Measurements from ENCODE around the gene ANG. TPM values are rescaled to one million over a fixed set of nuclear protein-coding genes. Genes with fewer than 3 reads are reported as not detected.
"Not testable (repeated sequence)": the region's sequence is repeated elsewhere in the genome, so short reads cannot be mapped to it uniquely, and the experiment has no call there.

ANG gene
- total RNA-seq = 10 to 100 TPM; 25.0 to 50.1 (median 41.0) TPM
- long read RNA-seq, donor 1, transcript ANG-201 (2 exons, 1,222 nt) = major isoform, 13 of 13 reads
- long read RNA-seq, donor 1, partial matches to known transcripts = 0 of 13 reads
- long read RNA-seq, donor 1, other reads (novel, unspliced or antisense) = 0 of 13 reads
- long read RNA-seq, donor 2, transcript ANG-201 (2 exons, 1,222 nt) = major isoform, 17 of 17 reads
- long read RNA-seq, donor 2, partial matches to known transcripts = 0 of 17 reads
- long read RNA-seq, donor 2, other reads (novel, unspliced or antisense) = 0 of 17 reads

GRCh38 chr14:20688167-20688839, at the start of gene ANG:
Gene ANG, plus strand, starts transcription at chr14:20688764. Its CDS starts 4,801 bp downstream, at chr14:20693565.
- Histone ChIP-seq H3K36me3 (ENCODE audit: low read depth) (no peaks in the 10 kb centered on the region), H3K4me1 (ENCODE audit: low read depth) (peaks cover 49% of the 10 kb centered on the region), H3K4me3 (no peak within 1 kb of the TSS), H3K9me3 (no peaks in the 10 kb centered on the region)
- intact Hi-C loops (cut with DNase I, micrococcal nuclease) = loop anchor here in 1 of 2 donors (10.0 kb wide), 2 partner anchors 354 to 416 kb away; partner anchors contain the start of genes CCNB1IP1 and TMEM253
- DNase-seq = no peak
- TF ChIP-seq, protein P1, sequence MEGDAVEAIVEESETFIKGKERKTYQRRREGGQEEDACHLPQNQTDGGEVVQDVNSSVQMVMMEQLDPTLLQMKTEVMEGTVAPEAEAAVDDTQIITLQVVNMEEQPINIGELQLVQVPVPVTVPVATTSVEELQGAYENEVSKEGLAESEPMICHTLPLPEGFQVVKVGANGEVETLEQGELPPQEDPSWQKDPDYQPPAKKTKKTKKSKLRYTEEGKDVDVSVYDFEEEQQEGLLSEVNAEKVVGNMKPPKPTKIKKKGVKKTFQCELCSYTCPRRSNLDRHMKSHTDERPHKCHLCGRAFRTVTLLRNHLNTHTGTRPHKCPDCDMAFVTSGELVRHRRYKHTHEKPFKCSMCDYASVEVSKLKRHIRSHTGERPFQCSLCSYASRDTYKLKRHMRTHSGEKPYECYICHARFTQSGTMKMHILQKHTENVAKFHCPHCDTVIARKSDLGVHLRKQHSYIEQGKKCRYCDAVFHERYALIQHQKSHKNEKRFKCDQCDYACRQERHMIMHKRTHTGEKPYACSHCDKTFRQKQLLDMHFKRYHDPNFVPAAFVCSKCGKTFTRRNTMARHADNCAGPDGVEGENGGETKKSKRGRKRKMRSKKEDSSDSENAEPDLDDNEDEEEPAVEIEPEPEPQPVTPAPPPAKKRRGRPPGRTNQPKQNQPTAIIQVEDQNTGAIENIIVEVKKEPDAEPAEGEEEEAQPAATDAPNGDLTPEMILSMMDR (IDR thresholded peaks at IDR 0.05) = no peak
- ATAC-seq = no peak

- ATAC-seq = no peak
- DNase-seq = no peak
- Histone ChIP-seq H3K36me3 (ENCODE audit: low read depth) (no peaks in the 10 kb centered on the region), H3K9me3 (no peaks in the 10 kb centered on the region), H3K4me1 (ENCODE audit: low read depth) (no peaks in the 10 kb centered on the region), H3K4me3 (no peak within 1 kb of the TSS)
- intact Hi-C loops (cut with DNase I, micrococcal nuclease) = no loop called here
- TF ChIP-seq, protein P1 (IDR thresholded peaks at IDR 0.05) = no peak
Observed at GRCh38 chr14:20641591-20641990, 47.0 kb upstream of the ANG start, which contains the start of gene OR6S1. Gene OR6S1, minus strand, starts transcription at chr14:20641691. Its CDS starts 0 bp downstream, at chr14:20641691.

DNA sequence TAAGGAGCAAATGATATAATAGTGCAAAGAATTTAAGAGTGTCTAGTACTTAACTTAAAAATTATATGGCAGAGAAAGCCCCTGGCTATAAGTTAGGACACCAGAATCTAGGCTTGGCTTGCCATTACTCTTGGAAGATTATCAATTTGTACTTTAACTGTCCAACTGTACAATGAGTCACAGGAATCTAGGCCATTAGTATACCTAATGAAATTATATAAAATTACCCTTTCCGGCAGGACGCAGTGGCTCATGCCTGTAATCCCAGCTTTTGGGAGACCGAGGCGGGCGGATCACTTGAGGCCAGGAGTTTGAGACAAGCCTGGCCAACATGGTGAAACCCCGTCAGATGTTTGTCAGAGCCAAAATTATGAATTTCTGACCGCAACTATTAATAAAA, 46.4 kb upstream of the ANG start:
- TF ChIP-seq, protein P1 (IDR thresholded peaks at IDR 0.05) = no peak
- Histone ChIP-seq H3K36me3 (ENCODE audit: low read depth) (no peaks in the 10 kb centered on the region), H3K9me3 (no peaks in the 10 kb centered on the region), H3K4me3 (no peak overlapping the region), H3K4me1 (ENCODE audit: low read depth) (no peaks in the 10 kb centered on the region)
- ATAC-seq (no peak), DNase-seq (no peak)
- intact Hi-C loops (cut with DNase I, micrococcal nuclease) = no loop called here

DNA sequence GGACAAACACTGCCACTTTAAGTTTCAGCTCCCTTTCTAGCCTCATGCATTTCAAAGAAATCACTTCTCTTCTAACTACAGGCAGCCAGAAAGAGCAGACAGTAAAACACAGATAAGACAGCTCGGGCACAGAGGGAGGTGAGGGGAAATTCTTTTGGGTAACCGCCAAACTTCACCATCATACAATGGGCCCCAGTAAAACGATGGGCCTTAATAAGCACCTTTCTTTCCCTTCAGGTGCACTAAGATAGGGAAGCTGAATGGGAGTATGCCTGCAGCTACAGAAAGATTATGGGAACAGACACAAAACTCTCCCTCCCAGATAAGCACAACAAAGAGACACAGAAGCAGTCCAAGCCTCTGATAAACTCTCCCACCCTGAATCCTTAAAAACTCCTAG, 45.8 kb upstream of the ANG start:
- DNase-seq; ATAC-seq; intact Hi-C loops (cut with DNase I, micrococcal nuclease); H3K4me3 ChIP-seq; H3K4me1 ChIP-seq (ENCODE audit: low read depth); H3K36me3 ChIP-seq (ENCODE audit: low read depth); H3K9me3 ChIP-seq: not testable (repeated sequence)

DNA sequence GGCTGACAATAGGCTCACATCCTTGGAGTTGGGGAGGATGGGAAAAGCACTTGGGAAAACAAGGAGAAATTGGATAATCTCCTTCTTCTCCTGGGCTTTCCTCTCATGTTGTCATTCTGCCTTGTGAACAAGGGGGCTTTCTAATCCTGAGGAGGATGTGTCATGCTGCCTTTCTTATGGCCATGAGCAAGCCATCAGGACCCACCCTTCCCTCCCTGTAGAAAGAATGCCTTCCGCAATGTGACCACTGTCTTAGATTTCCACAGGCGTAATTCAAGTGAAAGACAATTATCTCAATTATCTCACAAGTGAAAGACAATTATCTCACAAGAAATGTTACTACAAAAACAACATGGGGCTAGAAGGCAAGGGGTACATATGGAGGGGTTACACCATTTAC, 44.0 kb upstream of the ANG start:
- Histone ChIP-seq H3K36me3 (ENCODE audit: low read depth) (no peaks in the 10 kb centered on the region), H3K9me3 (no peaks in the 10 kb centered on the region), H3K4me3 (no peak overlapping the region), H3K4me1 (ENCODE audit: low read depth) (no peaks in the 10 kb centered on the region)
- TF ChIP-seq, protein P1 (IDR thresholded peaks at IDR 0.05) = no peak
- intact Hi-C loops (cut with DNase I, micrococcal nuclease) = no loop called here
- DNase-seq = no peak
- no peak for ATAC-seq

DNA sequence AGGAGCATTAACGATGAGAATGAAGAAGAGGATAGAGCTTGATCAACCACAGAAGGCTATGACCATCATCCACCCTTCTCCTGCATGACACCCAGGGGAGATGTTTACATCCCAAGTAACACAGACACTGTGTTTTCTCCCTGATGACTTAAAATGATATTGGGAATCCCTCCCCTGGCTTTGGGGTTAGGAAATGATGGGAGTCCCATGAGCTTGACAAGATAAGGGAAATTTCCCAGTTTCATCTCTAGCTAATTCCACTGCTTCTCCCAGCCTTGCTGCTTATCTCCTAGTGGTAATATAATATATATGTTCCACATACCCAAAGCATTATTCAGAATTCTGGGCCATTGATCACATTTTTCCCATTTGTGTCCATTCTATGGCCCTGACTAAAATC, 43.1 kb upstream of the ANG start:
- no peaks in the 10 kb centered on the region for H3K4me1 ChIP-seq (ENCODE audit: low read depth)
- intact Hi-C loops (cut with DNase I, micrococcal nuclease) = no loop called here
- no peak overlapping the region for H3K4me3 ChIP-seq
- no peaks in the 10 kb centered on the region for H3K36me3 ChIP-seq (ENCODE audit: low read depth)
- TF ChIP-seq, protein P1 (IDR thresholded peaks at IDR 0.05) = no peak
- no peaks in the 10 kb centered on the region for H3K9me3 ChIP-seq
- DNase-seq (no peak), ATAC-seq (no peak)
